ENCODE data around the gene DDX3X.

- TF ChIP-seq CTCF (IDR thresholded peaks at IDR 0.05) = no peak
- TF ChIP-seq EZH2 (IDR thresholded peaks at IDR 0.05; ENCODE audit: borderline replicate concordance, insufficient read depth, low read depth, low read length, poor library complexity, severe bottlenecking) = no peak
These were observed 52.4 kb downstream of the DDX3X start for GRCh38 chrX:41386222-41386990.
